Mammary epithelial cell (primary cell): ENCODE data around the gene LGALS8.

ENCODE experiments used
- CTCF ChIP-seq, 2 donors: IDR thresholded peaks in 1 of 2; conservative IDR thresholded peaks in 1 of 2; 2 replicates each; pipeline ENCODE4 v1.5.1; 2011 to 2012; ENCODE audit warnings: inconsistent platforms in 2 of 2, low read length in 2 of 2, mild to moderate bottlenecking in 2 of 2, control low read depth in 1 of 2, low read depth in 1 of 2; ENCODE audit not compliant: insufficient read depth in 1 of 2; ENCODE audit errors: extremely low read depth in 1 of 2
- EZH2 ChIP-seq: IDR thresholded peaks from 2 replicates; pipeline ENCODE4 v1.6.1; 2012; ENCODE audit warnings: low read length, inconsistent platforms, borderline replicate concordance

- TF ChIP-seq CTCF (conservative IDR thresholded peaks at IDR 0.05 in 1 of 2, IDR thresholded peaks at IDR 0.05 in 1 of 2; ENCODE audit: extremely low read depth in 1 of 2, insufficient read depth in 1 of 2, low read depth in 1 of 2, low read length in 2 of 2) (no peak), EZH2 (no peak)
Measured at GRCh38 chr1:236590553-236591150, 66.9 kb downstream of the LGALS8 start.
